B cell (primary cell): ENCODE results near the gene C1orf74. TPM values are rescaled to one million over a fixed set of nuclear protein-coding genes. Genes with fewer than 3 reads are reported as not detected.

Experiments
- ATAC-seq: fragments of 200-7000 bp; cut with Tn5 transposase; one replicate; pipeline ENCODE4 v1.10.0; 2021; ENCODE audit warnings: low read depth, mild to moderate bottlenecking, moderate number of reproducible peaks, moderate library complexity
- CTCF ChIA-PET: fragments of 350-600 bp; sonication (Branson Sonifier 250); formaldehyde crosslinking; loops from one replicate; lab custom pipeline; 2021; ENCODE audit warnings: antibody characterized with exemption, inconsistent platforms; lab: Charles Lee
- POLR2A ChIA-PET: fragments of 350-600 bp; sonication (Branson Sonifier 250); formaldehyde crosslinking; loops from one replicate; lab custom pipeline; 2021; ENCODE audit warnings: antibody characterized with exemption; lab: Charles Lee
- DNase-seq: peaks from one replicate; pipeline ENCODE4 v3.0.0; 2013
- H2AFZ ChIP-seq: 2 replicates; pipeline ENCODE4 v1.6.1; 2012; ENCODE audit warnings: mild to moderate bottlenecking, low read depth, low read length; ENCODE audit not compliant: insufficient read depth, poor library complexity, severe bottlenecking
- H3K27ac ChIP-seq, 2 donors: 1 replicate in 1 of 2; 2 replicates in 1 of 2; pipeline ENCODE4 v1.5.1; 2012 to 2013; ENCODE audit warnings: low read length in 2 of 2, mild to moderate bottlenecking in 2 of 2, moderate library complexity in 1 of 2
- H3K27me3 ChIP-seq, 4 experiments: fragments of 200-600 bp in 1 of 4; sonication (generic) in 1 of 4; replicated peaks in 1 of 4; 1 replicate in 2 of 4; 2 replicates in 2 of 4; pipeline versions ENCODE4 v1.6.1 to v1.7.0; 2013 to 2016; ENCODE audit warnings: low read length in 3 of 4, mild to moderate bottlenecking in 2 of 4, mixed read lengths in 1 of 4, moderate library complexity in 1 of 4; ENCODE audit not compliant: insufficient read depth in 4 of 4, control insufficient read depth in 3 of 4; ENCODE audit errors: control extremely low read depth in 1 of 4
- H3K36me3 ChIP-seq, 2 experiments: replicated peaks in 1 of 2; 1 replicate in 1 of 2; 2 replicates in 1 of 2; pipeline versions ENCODE4 v1.6.1 to v1.7.1; 2013; ENCODE audit warnings: low read length in 1 of 2; ENCODE audit not compliant: insufficient read depth in 2 of 2, control insufficient read depth in 1 of 2; ENCODE audit errors: control extremely low read depth in 1 of 2, extremely low read depth in 1 of 2
- H3K4me1 ChIP-seq, 2 donors: fragments of 200-600 bp in 1 of 2; sonication (generic) in 1 of 2; 1 replicate in 1 of 2; 2 replicates in 1 of 2; pipeline versions ENCODE4 v1.5.1 to v1.6.1; 2013 to 2017; ENCODE audit warnings: low read length in 2 of 2; ENCODE audit not compliant: control insufficient read depth in 2 of 2, insufficient read depth in 2 of 2
- H3K4me2 ChIP-seq: replicated peaks from 2 replicates; pipeline ENCODE3; 2012; ENCODE audit warnings: mild to moderate bottlenecking, low read depth, low read length; ENCODE audit not compliant: poor library complexity, severe bottlenecking
- H3K4me3 ChIP-seq, 5 experiments: fragments of 200-600 bp in 1 of 5; sonication (generic) in 1 of 5; 1 replicate in 3 of 5; 2 replicates in 2 of 5; pipeline versions ENCODE4 v1.5.1 to v1.7.0; 2011 to 2016; ENCODE audit warnings: low read length in 4 of 5, mild to moderate bottlenecking in 4 of 5, low read depth in 2 of 5, control low read depth in 1 of 5, moderate library complexity in 1 of 5; ENCODE audit not compliant: insufficient read depth in 1 of 5; ENCODE audit errors: control extremely low read depth in 1 of 5, extremely low read depth in 1 of 5
- H3K79me2 ChIP-seq: fragments of 200-600 bp; sonication (generic); one replicate; pipeline ENCODE4 v1.6.0; 2016; ENCODE audit warnings: low read length; ENCODE audit not compliant: control insufficient read depth, insufficient read depth
- H3K9ac ChIP-seq: fragments of 200-600 bp; sonication (generic); 2 replicates; pipeline ENCODE4 v1.6.1; 2017; ENCODE audit warnings: mild to moderate bottlenecking, low read length, moderate library complexity
- H3K9me3 ChIP-seq, 3 donors: one replicate each; pipeline versions ENCODE4 v1.6.1 to v1.7.1; 2013; ENCODE audit warnings: low read length in 2 of 3; ENCODE audit not compliant: control insufficient read depth in 2 of 3, insufficient read depth in 1 of 3; ENCODE audit errors: control extremely low read depth in 1 of 3
- H4K20me1 ChIP-seq: 2 replicates; pipeline ENCODE4 v1.6.0; 2012; ENCODE audit warnings: mild to moderate bottlenecking, low read length; ENCODE audit not compliant: insufficient read depth, control insufficient read depth, poor library complexity, severe bottlenecking
- H3K27ac Mint-ChIP-seq: one replicate; pipeline ENCODE4 v1.8.0; 2021; ENCODE audit warnings: mixed read lengths
- H3K27me3 Mint-ChIP-seq: one replicate; pipeline ENCODE4 v1.8.0; 2021; ENCODE audit warnings: mixed read lengths
- H3K4me1 Mint-ChIP-seq: one replicate; pipeline ENCODE4 v1.8.0; 2021; ENCODE audit warnings: mixed read lengths
- H3K4me3 Mint-ChIP-seq: one replicate; pipeline ENCODE4 v1.8.0; 2021; ENCODE audit warnings: mixed read lengths
- H3K9me3 Mint-ChIP-seq: one replicate; pipeline ENCODE4 v1.8.0; 2022; ENCODE audit warnings: mixed read lengths; ENCODE audit not compliant: insufficient read depth
- CTCF ChIP-seq: fragments of 200-600 bp; IDR thresholded peaks from one replicate; pipeline ENCODE4 v1.8.0; 2022; ENCODE audit warnings: antibody characterized with exemption, mild to moderate bottlenecking
- EZH2 ChIP-seq: IDR thresholded peaks from 2 replicates; pipeline ENCODE4 v1.6.1; 2012; ENCODE audit warnings: borderline replicate concordance, low read depth, mild to moderate bottlenecking, moderate library complexity, low read length; ENCODE audit not compliant: insufficient read depth, poor library complexity, severe bottlenecking
- WGBS: methylation state at CpG from one replicate; pipeline ENCODE4 v1.1.5; 2013; ENCODE audit warnings: missing lambda C conversion rate; ENCODE audit not compliant: insufficient coverage; 5-methylcytosine and 5-hydroxymethylcytosine counted together
- intact Hi-C: fragments of 100-400 bp; cut with micrococcal nuclease; formaldehyde crosslinking; loops from one replicate; pipeline ENCODE4 v1.10.0; 2022
- polyA plus RNA-seq: library from polyadenylated mRNA; depleted of rRNA; stranded (reverse); fragments of >200 nt; gene quantifications from 2 replicates; pipeline ENCODE4 v1.2.3, GENCODE V29; 2012
- total RNA-seq, 2 donors: library from RNA; stranded (reverse); fragments of 120-200 nt in 1 of 2; gene quantifications; 1 replicate in 1 of 2; 2 replicates in 1 of 2; pipeline versions ENCODE4 v1.2.3 to v1.2.4, GENCODE V29; 2013 to 2022

C1orf74 gene
- total and polyA plus RNA-seq, 2 donors (not counting 1 experiment from before 2014, with no cell fraction given): 0.49 to 3.4 TPM

GRCh38 chr1:209756615-209757445 lies 27.5 kb downstream of the C1orf74 start:
- H3K36me3 ChIP-seq: peaks cover 2 to 39% of the 10 kb centered on the region in 2 experiments
- H3K27me3 ChIP-seq: no peaks in the 10 kb centered on the region
- peak overlapping the region; percentile 92 for H3K4me3 Mint-ChIP-seq
- no peaks in the 10 kb centered on the region for H3K9me3 ChIP-seq
- H4K20me1 ChIP-seq: peaks cover 31% of the 10 kb centered on the region
- ATAC-seq (peak; percentile 28), DNase-seq (peak; percentile 63)
- peak overlapping the region; percentile 59 to 80 (median 69) for H3K4me3 ChIP-seq
- peak overlapping the region; percentile 72 for H3K4me2 ChIP-seq
- H2AFZ ChIP-seq: peak overlapping the region; percentile 68
- H3K4me1 Mint-ChIP-seq: peaks cover 70% of the 10 kb centered on the region
- peak overlapping the region; percentile 84 for H3K9ac ChIP-seq
- WGBS: 5% methylated on average over 3 of the region's 5 CpGs
- H3K27ac ChIP-seq: peak overlapping the region; percentile 67 to 86
- TF ChIP-seq CTCF: no peak
- TF ChIP-seq EZH2: no peak
- no peaks in the 10 kb centered on the region for H3K27me3 Mint-ChIP-seq
- CTCF ChIA-PET: interaction anchor here (1.2 to 3.5 kb wide), 7 partner anchors 9 to 187 kb away, joined by 3 to 15 read pairs (median 8); partner anchors contain the start of gene C1orf74
- H3K79me2 ChIP-seq: peaks cover 65% of the 10 kb centered on the region
- H3K9me3 Mint-ChIP-seq: no peaks in the 10 kb centered on the region
- H3K27ac Mint-ChIP-seq: peak overlapping the region; percentile 95
- H3K4me1 ChIP-seq: peaks cover 58 to 77% of the 10 kb centered on the region in 2 donors
- POLR2A ChIA-PET: interaction anchor here (0.8 to 4.0 kb wide), 4 partner anchors 11 to 71 kb away, joined by 3 to 40 read pairs (median 6); partner anchors contain the start of genes C1orf74 and UTP25
- intact Hi-C loops: loop anchor here (1.0 to 10.0 kb wide), 5 partner anchors 10 to 82 kb away; partner anchors contain the start of genes C1orf74 and G0S2
